B cell (primary cell): ENCODE measurements around the gene TCF7L2. TPM values are rescaled to one million over a fixed set of nuclear protein-coding genes. Genes with fewer than 3 reads are reported as not detected.

Experiments
- ATAC-seq: fragments of 200-7000 bp; cut with Tn5 transposase; one replicate; pipeline ENCODE4 v1.10.0; 2021; ENCODE audit warnings: low read depth, mild to moderate bottlenecking, moderate number of reproducible peaks, moderate library complexity
- CTCF ChIA-PET: fragments of 350-600 bp; sonication (Branson Sonifier 250); formaldehyde crosslinking; loops from one replicate; lab custom pipeline; 2021; ENCODE audit warnings: antibody characterized with exemption, inconsistent platforms; lab: Charles Lee
- POLR2A ChIA-PET: fragments of 350-600 bp; sonication (Branson Sonifier 250); formaldehyde crosslinking; loops from one replicate; lab custom pipeline; 2021; ENCODE audit warnings: antibody characterized with exemption; lab: Charles Lee
- DNase-seq: peaks from one replicate; pipeline ENCODE4 v3.0.0; 2013
- H2AFZ ChIP-seq: 2 replicates; pipeline ENCODE4 v1.6.1; 2012; ENCODE audit warnings: mild to moderate bottlenecking, low read depth, low read length; ENCODE audit not compliant: insufficient read depth, poor library complexity, severe bottlenecking
- H3K27ac ChIP-seq, 2 donors: 1 replicate in 1 of 2; 2 replicates in 1 of 2; pipeline ENCODE4 v1.5.1; 2012 to 2013; ENCODE audit warnings: low read length in 2 of 2, mild to moderate bottlenecking in 2 of 2, moderate library complexity in 1 of 2
- H3K27me3 ChIP-seq, 4 experiments: fragments of 200-600 bp in 1 of 4; sonication (generic) in 1 of 4; replicated peaks in 1 of 4; 1 replicate in 2 of 4; 2 replicates in 2 of 4; pipeline versions ENCODE4 v1.6.1 to v1.7.0; 2013 to 2016; ENCODE audit warnings: low read length in 3 of 4, mild to moderate bottlenecking in 2 of 4, mixed read lengths in 1 of 4, moderate library complexity in 1 of 4; ENCODE audit not compliant: insufficient read depth in 4 of 4, control insufficient read depth in 3 of 4; ENCODE audit errors: control extremely low read depth in 1 of 4
- H3K36me3 ChIP-seq, 2 experiments: replicated peaks in 1 of 2; 1 replicate in 1 of 2; 2 replicates in 1 of 2; pipeline versions ENCODE4 v1.6.1 to v1.7.1; 2013; ENCODE audit warnings: low read length in 1 of 2; ENCODE audit not compliant: insufficient read depth in 2 of 2, control insufficient read depth in 1 of 2; ENCODE audit errors: control extremely low read depth in 1 of 2, extremely low read depth in 1 of 2
- H3K4me1 ChIP-seq, 2 donors: fragments of 200-600 bp in 1 of 2; sonication (generic) in 1 of 2; 1 replicate in 1 of 2; 2 replicates in 1 of 2; pipeline versions ENCODE4 v1.5.1 to v1.6.1; 2013 to 2017; ENCODE audit warnings: low read length in 2 of 2; ENCODE audit not compliant: control insufficient read depth in 2 of 2, insufficient read depth in 2 of 2
- H3K4me2 ChIP-seq: replicated peaks from 2 replicates; pipeline ENCODE3; 2012; ENCODE audit warnings: mild to moderate bottlenecking, low read depth, low read length; ENCODE audit not compliant: poor library complexity, severe bottlenecking
- H3K4me3 ChIP-seq, 5 experiments: fragments of 200-600 bp in 1 of 5; sonication (generic) in 1 of 5; 1 replicate in 3 of 5; 2 replicates in 2 of 5; pipeline versions ENCODE4 v1.5.1 to v1.7.0; 2011 to 2016; ENCODE audit warnings: low read length in 4 of 5, mild to moderate bottlenecking in 4 of 5, low read depth in 2 of 5, control low read depth in 1 of 5, moderate library complexity in 1 of 5; ENCODE audit not compliant: insufficient read depth in 1 of 5; ENCODE audit errors: control extremely low read depth in 1 of 5, extremely low read depth in 1 of 5
- H3K79me2 ChIP-seq: fragments of 200-600 bp; sonication (generic); one replicate; pipeline ENCODE4 v1.6.0; 2016; ENCODE audit warnings: low read length; ENCODE audit not compliant: control insufficient read depth, insufficient read depth
- H3K9ac ChIP-seq: fragments of 200-600 bp; sonication (generic); 2 replicates; pipeline ENCODE4 v1.6.1; 2017; ENCODE audit warnings: mild to moderate bottlenecking, low read length, moderate library complexity
- H3K9me3 ChIP-seq, 3 donors: one replicate each; pipeline versions ENCODE4 v1.6.1 to v1.7.1; 2013; ENCODE audit warnings: low read length in 2 of 3; ENCODE audit not compliant: control insufficient read depth in 2 of 3, insufficient read depth in 1 of 3; ENCODE audit errors: control extremely low read depth in 1 of 3
- H4K20me1 ChIP-seq: 2 replicates; pipeline ENCODE4 v1.6.0; 2012; ENCODE audit warnings: mild to moderate bottlenecking, low read length; ENCODE audit not compliant: insufficient read depth, control insufficient read depth, poor library complexity, severe bottlenecking
- H3K27ac Mint-ChIP-seq: one replicate; pipeline ENCODE4 v1.8.0; 2021; ENCODE audit warnings: mixed read lengths
- H3K27me3 Mint-ChIP-seq: one replicate; pipeline ENCODE4 v1.8.0; 2021; ENCODE audit warnings: mixed read lengths
- H3K4me1 Mint-ChIP-seq: one replicate; pipeline ENCODE4 v1.8.0; 2021; ENCODE audit warnings: mixed read lengths
- H3K4me3 Mint-ChIP-seq: one replicate; pipeline ENCODE4 v1.8.0; 2021; ENCODE audit warnings: mixed read lengths
- H3K9me3 Mint-ChIP-seq: one replicate; pipeline ENCODE4 v1.8.0; 2022; ENCODE audit warnings: mixed read lengths; ENCODE audit not compliant: insufficient read depth
- EZH2 ChIP-seq: IDR thresholded peaks from 2 replicates; pipeline ENCODE4 v1.6.1; 2012; ENCODE audit warnings: borderline replicate concordance, low read depth, mild to moderate bottlenecking, moderate library complexity, low read length; ENCODE audit not compliant: insufficient read depth, poor library complexity, severe bottlenecking
- WGBS: methylation state at CpG from one replicate; pipeline ENCODE4 v1.1.5; 2013; ENCODE audit warnings: missing lambda C conversion rate; ENCODE audit not compliant: insufficient coverage; 5-methylcytosine and 5-hydroxymethylcytosine counted together
- intact Hi-C: fragments of 100-400 bp; cut with micrococcal nuclease; formaldehyde crosslinking; loops from one replicate; pipeline ENCODE4 v1.10.0; 2022
- polyA plus RNA-seq: library from polyadenylated mRNA; depleted of rRNA; stranded (reverse); fragments of >200 nt; gene quantifications from 2 replicates; pipeline ENCODE4 v1.2.3, GENCODE V29; 2012
- total RNA-seq, 2 donors: library from RNA; stranded (reverse); fragments of 120-200 nt in 1 of 2; gene quantifications; 1 replicate in 1 of 2; 2 replicates in 1 of 2; pipeline versions ENCODE4 v1.2.3 to v1.2.4, GENCODE V29; 2013 to 2022
- TF ChIP-seq, protein P1 (sequence below): fragments of 200-600 bp; IDR thresholded peaks from one replicate; pipeline ENCODE4 v1.8.0; 2022; ENCODE audit warnings: antibody characterized with exemption, mild to moderate bottlenecking

Gene TCF7L2
- total and polyA plus RNA-seq, 2 donors (not counting 1 experiment from before 2014, with no cell fraction given) = 0.48 to 1.1 TPM

DNA sequence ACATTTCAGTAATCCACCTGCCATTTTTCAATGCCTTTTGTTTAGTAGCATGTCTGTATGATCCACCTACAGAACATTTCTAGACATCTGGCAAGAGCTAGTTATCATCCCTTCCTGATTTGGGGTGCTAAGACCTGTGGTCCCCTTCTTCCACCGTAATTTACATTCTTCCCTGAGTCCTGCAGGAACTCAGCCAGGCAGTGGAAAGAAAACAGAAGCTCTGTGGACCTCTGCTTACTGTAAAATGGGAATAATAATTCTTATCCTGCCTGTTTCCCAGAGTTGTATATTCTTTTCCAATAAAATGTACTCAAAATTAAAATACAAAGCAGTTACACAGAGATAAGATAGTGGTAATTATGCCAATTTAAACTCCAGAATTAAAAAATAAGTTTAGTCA lies 126.9 kb downstream of the TCF7L2 start:
- no peaks in the 10 kb centered on the region for H3K9me3 Mint-ChIP-seq
- no peaks in the 10 kb centered on the region for H3K79me2 ChIP-seq
- no peak for DNase-seq

GRCh38 chr10:113078282-113078907 lies 128.3 kb downstream of the TCF7L2 start:
- POLR2A ChIA-PET = no interaction called here
- Histone ChIP-seq H3K27me3 (peaks cover 0 to 2% (median 0%) of the 10 kb centered on the region in 4 experiments), H3K9ac (no peak overlapping the region), H3K36me3 (no peaks in the 10 kb centered on the region), H3K4me2 (no peak overlapping the region), H3K9me3 (no peaks in the 10 kb centered on the region), H3K27ac (no peak overlapping the region), H3K79me2 (no peaks in the 10 kb centered on the region), H4K20me1 (no peaks in the 10 kb centered on the region), H3K4me1 (no peaks in the 10 kb centered on the region), H3K4me3 (no peak overlapping the region), H2AFZ (no peak overlapping the region)
- Mint-ChIP-seq H3K27ac (no peak overlapping the region), H3K4me3 (no peak overlapping the region), H3K27me3 (peaks cover 3% of the 10 kb centered on the region), H3K9me3 (no peaks in the 10 kb centered on the region), H3K4me1 (no peaks in the 10 kb centered on the region)
- TF ChIP-seq, protein P1, sequence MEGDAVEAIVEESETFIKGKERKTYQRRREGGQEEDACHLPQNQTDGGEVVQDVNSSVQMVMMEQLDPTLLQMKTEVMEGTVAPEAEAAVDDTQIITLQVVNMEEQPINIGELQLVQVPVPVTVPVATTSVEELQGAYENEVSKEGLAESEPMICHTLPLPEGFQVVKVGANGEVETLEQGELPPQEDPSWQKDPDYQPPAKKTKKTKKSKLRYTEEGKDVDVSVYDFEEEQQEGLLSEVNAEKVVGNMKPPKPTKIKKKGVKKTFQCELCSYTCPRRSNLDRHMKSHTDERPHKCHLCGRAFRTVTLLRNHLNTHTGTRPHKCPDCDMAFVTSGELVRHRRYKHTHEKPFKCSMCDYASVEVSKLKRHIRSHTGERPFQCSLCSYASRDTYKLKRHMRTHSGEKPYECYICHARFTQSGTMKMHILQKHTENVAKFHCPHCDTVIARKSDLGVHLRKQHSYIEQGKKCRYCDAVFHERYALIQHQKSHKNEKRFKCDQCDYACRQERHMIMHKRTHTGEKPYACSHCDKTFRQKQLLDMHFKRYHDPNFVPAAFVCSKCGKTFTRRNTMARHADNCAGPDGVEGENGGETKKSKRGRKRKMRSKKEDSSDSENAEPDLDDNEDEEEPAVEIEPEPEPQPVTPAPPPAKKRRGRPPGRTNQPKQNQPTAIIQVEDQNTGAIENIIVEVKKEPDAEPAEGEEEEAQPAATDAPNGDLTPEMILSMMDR = no peak
- ATAC-seq (no peak), DNase-seq (no peak)
- CTCF ChIA-PET = no interaction called here
- intact Hi-C loops = no loop called here
- WGBS = 100% methylated on average over 4 of the region's 4 CpGs

More for the DNA sequence above, 126.9 kb downstream of the TCF7L2 start:
- Histone ChIP-seq H3K9me3 (no peaks in the 10 kb centered on the region), H3K4me1 (no peaks in the 10 kb centered on the region), H4K20me1 (no peaks in the 10 kb centered on the region), H3K36me3 (no peaks in the 10 kb centered on the region), H3K27me3 (no peaks in the 10 kb centered on the region), H3K9ac (no peak overlapping the region), H3K4me3 (no peak overlapping the region), H3K4me2 (no peak overlapping the region), H3K27ac (no peak overlapping the region), H2AFZ (no peak overlapping the region)
- ChIA-PET POLR2A (no interaction called here), CTCF (no interaction called here)
- no peak for ATAC-seq
- no peaks in the 10 kb centered on the region for H3K4me1 Mint-ChIP-seq
- H3K27ac Mint-ChIP-seq = no peak overlapping the region
- TF ChIP-seq, protein P1 = no peak
- TF ChIP-seq EZH2 = no peak
- intact Hi-C loops = no loop called here
- no peak overlapping the region for H3K4me3 Mint-ChIP-seq
- H3K27me3 Mint-ChIP-seq = peaks cover 3% of the 10 kb centered on the region
- no CpG with 5 or more reads among the region's 1 CpG for WGBS
